Measurements from ENCODE around the gene TMEM232. TPM values are rescaled to one million over a fixed set of nuclear protein-coding genes. Genes with fewer than 3 reads are reported as not detected.

Gene TMEM232
- total RNA-seq, 2 experiments from 2014 or later = 0.30 to 1.2 TPM

DNA sequence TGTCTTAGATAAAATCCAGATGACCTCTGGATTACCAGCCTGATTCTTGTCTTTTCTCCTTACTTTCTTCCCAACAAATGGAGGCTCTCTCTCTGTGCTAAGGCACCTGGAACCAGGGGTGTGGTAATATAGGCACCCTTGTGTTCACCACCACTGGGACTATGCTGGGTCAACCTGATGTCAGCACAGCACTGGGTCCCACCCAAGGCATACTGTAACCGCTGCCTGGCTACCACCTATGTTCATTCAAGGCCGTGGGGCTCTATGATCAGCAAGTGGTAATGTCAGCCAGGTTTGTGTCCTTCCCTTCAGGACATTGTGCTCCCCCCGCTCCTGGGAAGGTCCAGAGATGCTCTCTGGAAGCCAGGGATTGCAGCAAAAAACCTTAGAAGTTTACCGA lies 283.6 kb downstream of the TMEM232 start:
- intact Hi-C loops (cut with DNase I, micrococcal nuclease) = loop anchor here (5.0 to 10.0 kb wide), 2 partner anchors 144 to 182 kb away; no protein-coding TSS in a partner anchor
- Mint-ChIP-seq H3K4me3 (no peak overlapping the region), H3K27me3 (peaks cover 2% of the 10 kb centered on the region), H3K9me3 (ENCODE audit: low read depth) (no peaks in the 10 kb centered on the region), H3K27ac (no peak overlapping the region), H3K36me3 (ENCODE audit: low read depth) (no peaks in the 10 kb centered on the region), H3K4me1 (no peaks in the 10 kb centered on the region)
- ChIA-PET POLR2A (no interaction called here), CTCF (no interaction called here)
- ATAC-seq (no peak), DNase-seq (no peak)

DNA sequence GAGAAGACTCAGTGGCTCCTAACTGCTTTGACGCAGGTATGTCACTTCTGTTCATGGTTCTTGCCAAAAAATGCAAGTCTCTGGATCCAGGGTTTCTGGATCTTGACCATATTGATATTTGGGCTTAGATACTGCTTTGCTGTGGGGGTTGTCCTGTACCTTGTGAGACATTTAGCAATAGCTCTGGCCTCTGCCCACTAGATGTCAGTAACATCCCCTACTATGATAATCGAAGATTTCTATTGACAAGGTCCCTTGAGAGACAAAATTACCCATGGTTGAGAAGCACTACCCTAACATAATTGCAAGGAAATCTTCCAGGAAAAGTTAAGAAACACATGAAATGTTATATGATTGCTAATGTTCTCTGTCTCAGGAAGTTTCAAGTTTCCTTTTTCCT lies 285.4 kb downstream of the TMEM232 start:
- no peak overlapping the region for H3K4me3 Mint-ChIP-seq
- H3K27me3 Mint-ChIP-seq = peaks cover 4% of the 10 kb centered on the region
- POLR2A ChIA-PET = no interaction called here
- no peaks in the 10 kb centered on the region for H3K4me1 Mint-ChIP-seq
- H3K27ac Mint-ChIP-seq = no peak overlapping the region
- intact Hi-C loops (cut with DNase I, micrococcal nuclease) = loop anchor here (1.0 to 10.0 kb wide), 3 partner anchors 146 to 184 kb away; no protein-coding TSS in a partner anchor
- ATAC-seq (no peak), DNase-seq (peak; percentile 11)
- H3K36me3 Mint-ChIP-seq (ENCODE audit: low read depth) = no peaks in the 10 kb centered on the region
- CTCF ChIA-PET = interaction anchor here (1.3 to 1.6 kb wide), 2 partner anchors 149 to 185 kb away, joined by 3 to 4 read pairs; no protein-coding TSS in a partner anchor
- H3K9me3 Mint-ChIP-seq (ENCODE audit: low read depth) = no peaks in the 10 kb centered on the region

DNA sequence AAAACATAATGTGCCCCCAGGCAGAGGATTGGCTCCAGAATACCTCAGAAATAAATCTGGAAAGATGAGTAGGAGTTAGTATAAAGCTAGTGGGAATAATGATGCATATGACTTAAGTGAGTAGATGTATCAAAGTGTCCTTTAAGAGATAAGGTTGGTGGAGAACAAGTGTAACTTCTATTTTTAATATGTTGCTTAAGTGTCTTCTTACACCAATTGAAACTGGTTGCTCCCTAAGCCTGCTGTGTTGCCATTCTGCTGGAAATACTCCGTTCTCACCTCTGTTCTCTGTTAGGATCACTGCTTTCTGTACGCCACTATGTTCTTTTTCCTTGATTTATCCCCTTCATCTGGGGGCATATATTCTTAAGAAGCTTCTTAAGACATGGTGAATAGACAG lies 286.4 kb downstream of the TMEM232 start:
- peaks cover 4% of the 10 kb centered on the region for H3K27me3 Mint-ChIP-seq
- POLR2A ChIA-PET = no interaction called here
- DNase-seq (no peak), ATAC-seq (no peak)
- no peaks in the 10 kb centered on the region for H3K4me1 Mint-ChIP-seq
- CTCF ChIA-PET = interaction anchor here (1.3 to 1.6 kb wide), 2 partner anchors 150 to 186 kb away, joined by 3 to 4 read pairs; no protein-coding TSS in a partner anchor
- H3K9me3 Mint-ChIP-seq (ENCODE audit: low read depth) = no peaks in the 10 kb centered on the region
- intact Hi-C loops (cut with DNase I, micrococcal nuclease) = loop anchor here (5.0 to 10.0 kb wide), 2 partner anchors 147 to 185 kb away; no protein-coding TSS in a partner anchor
- no peaks in the 10 kb centered on the region for H3K36me3 Mint-ChIP-seq (ENCODE audit: low read depth)
- no peak overlapping the region for H3K27ac Mint-ChIP-seq
- no peak overlapping the region for H3K4me3 Mint-ChIP-seq

DNA sequence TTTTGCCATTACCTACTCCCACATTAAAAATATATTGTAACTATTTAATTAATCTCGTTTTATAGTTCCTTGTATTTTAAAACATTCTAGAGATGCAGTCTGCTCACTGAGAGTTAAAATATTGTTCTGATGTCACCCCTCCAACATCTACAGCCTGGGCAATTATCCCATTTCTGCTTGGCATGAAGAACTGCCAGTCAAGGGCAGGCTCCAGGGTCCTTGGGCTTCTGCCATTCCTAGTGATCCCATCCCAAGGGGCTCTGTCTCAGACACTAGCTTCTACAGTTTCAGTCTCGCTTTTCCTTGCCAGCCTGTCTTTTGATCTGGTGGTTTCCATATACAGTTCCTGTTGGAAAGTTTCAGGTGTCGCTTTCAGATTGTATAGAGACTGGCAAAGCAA lies 287.2 kb downstream of the TMEM232 start:
- CTCF ChIA-PET = no interaction called here
- H3K27ac Mint-ChIP-seq = no peak overlapping the region
- no peaks in the 10 kb centered on the region for H3K9me3 Mint-ChIP-seq (ENCODE audit: low read depth)
- H3K4me1 Mint-ChIP-seq = no peaks in the 10 kb centered on the region
- H3K36me3 Mint-ChIP-seq (ENCODE audit: low read depth) = no peaks in the 10 kb centered on the region
- H3K4me3 Mint-ChIP-seq = no peak overlapping the region
- intact Hi-C loops (cut with DNase I, micrococcal nuclease) = no loop called here
- peaks cover 2% of the 10 kb centered on the region for H3K27me3 Mint-ChIP-seq
- POLR2A ChIA-PET = no interaction called here
- DNase-seq (no peak), ATAC-seq (no peak)

DNA sequence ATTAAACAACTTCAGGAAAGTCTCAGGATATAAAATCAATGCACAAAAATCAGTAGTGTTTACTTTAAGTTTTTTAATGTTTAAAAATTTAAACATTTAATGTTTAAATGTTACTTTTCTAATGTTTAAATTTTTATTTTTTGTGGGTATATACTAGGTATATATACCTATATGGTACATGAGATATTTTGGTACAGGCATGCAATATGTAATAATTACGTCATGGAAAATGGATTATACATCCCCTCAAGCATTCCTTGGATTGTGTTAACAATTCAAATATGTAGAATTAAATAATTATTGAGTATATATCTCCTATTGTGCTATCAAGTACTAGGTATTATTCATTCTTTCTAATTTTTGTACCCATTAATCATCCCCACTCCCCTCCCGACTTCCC lies 291.3 kb downstream of the TMEM232 start:
- H3K4me1 Mint-ChIP-seq = no peaks in the 10 kb centered on the region
- H3K36me3 Mint-ChIP-seq (ENCODE audit: low read depth) = no peaks in the 10 kb centered on the region
- no peaks in the 10 kb centered on the region for H3K9me3 Mint-ChIP-seq (ENCODE audit: low read depth)
- intact Hi-C loops (cut with DNase I, micrococcal nuclease) = no loop called here
- H3K27me3 Mint-ChIP-seq = peaks cover 6% of the 10 kb centered on the region
- ChIA-PET POLR2A (no interaction called here), CTCF (no interaction called here)
- no peak overlapping the region for H3K4me3 Mint-ChIP-seq
- H3K27ac Mint-ChIP-seq = no peak overlapping the region
- no peak for ATAC-seq
- no peak for DNase-seq

DNA sequence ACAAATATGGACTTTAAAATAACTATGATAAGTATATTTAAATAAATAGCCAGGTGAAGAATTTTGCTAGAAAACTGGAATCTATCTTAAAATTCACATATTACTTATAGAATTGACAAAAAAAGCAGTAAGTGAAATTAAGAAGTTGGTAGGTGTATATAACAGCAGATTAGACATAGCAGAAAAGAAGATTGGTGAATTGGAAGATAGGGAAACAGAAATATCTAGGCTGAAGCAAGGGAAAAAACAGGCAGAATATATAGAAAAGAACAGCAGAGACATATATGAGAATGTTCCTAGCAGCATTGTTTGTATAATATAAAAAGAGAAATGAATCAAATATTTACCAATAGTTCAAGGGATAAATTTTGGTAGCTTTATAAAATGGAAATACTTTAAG lies 294.9 kb downstream of the TMEM232 start:
- CTCF ChIA-PET = interaction anchor here (1.0 kb wide), 1 partner anchor 15 kb away, joined by 3 read pairs; no protein-coding TSS in a partner anchor

DNA sequence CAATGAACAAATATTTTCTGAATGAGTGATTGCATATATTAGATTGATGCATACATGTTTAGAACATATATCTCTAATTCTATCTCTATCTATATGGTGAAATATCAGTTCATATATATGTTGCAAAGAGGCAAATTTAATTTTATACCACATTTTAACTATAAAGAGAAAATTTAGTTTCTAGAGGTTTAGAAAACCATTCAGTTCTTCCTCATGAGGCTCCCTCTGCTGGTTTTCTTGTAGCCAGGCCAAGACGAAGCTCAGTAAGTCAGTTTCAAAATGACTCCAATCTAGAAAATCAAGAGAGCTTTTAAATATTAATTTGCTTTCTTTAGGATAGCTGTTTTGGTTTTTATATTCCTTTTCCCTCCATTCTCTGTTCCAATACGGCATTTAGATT lies 312.1 kb downstream of the TMEM232 start:
- CTCF ChIA-PET = interaction anchor here (0.7 to 1.2 kb wide), 4 partner anchors 16 to 557 kb away, joined by 3 to 4 read pairs (median 3); no protein-coding TSS in a partner anchor
- no peak overlapping the region for H3K4me3 Mint-ChIP-seq
- DNase-seq (peak; percentile 7), ATAC-seq (no peak)
- H3K4me1 Mint-ChIP-seq = peaks cover 5% of the 10 kb centered on the region
- POLR2A ChIA-PET = no interaction called here
- H3K9me3 Mint-ChIP-seq (ENCODE audit: low read depth) = no peaks in the 10 kb centered on the region
- intact Hi-C loops (cut with DNase I, micrococcal nuclease) = loop anchor here in 1 of 2 experiments (10.0 kb wide), 2 partner anchors 540 to 720 kb away; no protein-coding TSS in a partner anchor
- H3K36me3 Mint-ChIP-seq (ENCODE audit: low read depth) = no peaks in the 10 kb centered on the region
- no peaks in the 10 kb centered on the region for H3K27me3 Mint-ChIP-seq
- H3K27ac Mint-ChIP-seq = no peak overlapping the region

More for the DNA sequence above, 294.9 kb downstream of the TMEM232 start:
- no peaks in the 10 kb centered on the region for H3K36me3 Mint-ChIP-seq (ENCODE audit: low read depth)
- no peak overlapping the region for H3K27ac Mint-ChIP-seq
- H3K4me1 Mint-ChIP-seq = no peaks in the 10 kb centered on the region
- POLR2A ChIA-PET = interaction anchor here (0.6 kb wide), 1 partner anchor 116 kb away, joined by 4 read pairs; no protein-coding TSS in a partner anchor
- no peak overlapping the region for H3K4me3 Mint-ChIP-seq
- H3K9me3 Mint-ChIP-seq (ENCODE audit: low read depth) = no peaks in the 10 kb centered on the region
- intact Hi-C loops (cut with DNase I, micrococcal nuclease) = no loop called here
- no peak for ATAC-seq
- H3K27me3 Mint-ChIP-seq = peaks cover 8% of the 10 kb centered on the region
- no peak for DNase-seq

DNA sequence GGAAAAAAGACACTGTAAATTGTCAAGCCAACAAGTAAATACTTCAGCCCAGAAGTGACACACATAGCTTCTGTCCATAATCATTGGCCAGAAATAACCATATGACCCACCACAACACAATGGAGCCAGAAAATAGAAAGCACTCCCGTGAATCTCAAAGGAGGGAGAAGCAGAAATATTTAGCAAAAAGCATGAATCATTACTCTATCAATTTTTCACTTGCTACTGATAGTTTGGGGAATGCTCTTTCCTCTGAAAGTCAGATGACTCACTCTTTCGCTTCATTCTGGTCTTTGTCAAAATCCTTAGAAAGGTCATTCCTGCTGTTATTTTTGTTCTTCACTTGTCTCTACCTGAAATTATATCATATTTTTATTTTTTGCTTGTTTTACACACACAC lies 312.6 kb downstream of the TMEM232 start:
- no peaks in the 10 kb centered on the region for H3K27me3 Mint-ChIP-seq
- H3K4me1 Mint-ChIP-seq = peaks cover 5% of the 10 kb centered on the region
- ATAC-seq (no peak), DNase-seq (no peak)
- intact Hi-C loops (cut with DNase I, micrococcal nuclease) = loop anchor here in 1 of 2 experiments (10.0 kb wide), 2 partner anchors 539 to 719 kb away; no protein-coding TSS in a partner anchor
- no peaks in the 10 kb centered on the region for H3K9me3 Mint-ChIP-seq (ENCODE audit: low read depth)
- CTCF ChIA-PET = interaction anchor here (1.0 to 1.2 kb wide), 2 partner anchors 16 to 82 kb away, joined by 3 to 4 read pairs; no protein-coding TSS in a partner anchor
- H3K27ac Mint-ChIP-seq = no peak overlapping the region
- no peak overlapping the region for H3K4me3 Mint-ChIP-seq
- H3K36me3 Mint-ChIP-seq (ENCODE audit: low read depth) = no peaks in the 10 kb centered on the region
- POLR2A ChIA-PET = no interaction called here

DNA sequence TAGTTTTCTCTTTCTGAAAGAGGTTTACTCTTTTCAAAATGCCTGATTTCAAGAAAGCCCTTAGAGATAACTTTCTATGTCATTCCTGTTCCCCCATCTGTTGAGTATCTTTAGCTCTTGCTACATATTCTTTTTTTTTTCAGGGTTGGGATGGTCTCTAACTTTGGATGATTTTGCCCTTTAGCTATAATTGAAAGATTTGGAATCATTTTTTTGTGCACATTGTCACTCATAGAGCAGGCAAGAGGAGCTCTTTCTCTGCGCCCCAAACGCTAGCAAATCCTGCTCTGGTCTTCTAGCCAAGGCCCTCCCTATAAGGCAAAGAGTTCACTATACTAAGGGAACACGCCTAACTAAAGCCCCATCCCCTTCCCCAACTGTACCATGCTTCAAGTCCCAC lies 316.9 kb downstream of the TMEM232 start:
- no peak for ATAC-seq
- DNase-seq = no peak
- Mint-ChIP-seq H3K27me3 (no peaks in the 10 kb centered on the region), H3K4me3 (no peak overlapping the region), H3K27ac (no peak overlapping the region), H3K4me1 (peaks cover under 1% of the 10 kb centered on the region), H3K9me3 (ENCODE audit: low read depth) (no peaks in the 10 kb centered on the region), H3K36me3 (ENCODE audit: low read depth) (no peaks in the 10 kb centered on the region)
- ChIA-PET POLR2A (no interaction called here), CTCF (interaction anchor here (0.6 kb wide), 1 partner anchor 614 kb away, joined by 3 read pairs; no protein-coding TSS in a partner anchor)
- intact Hi-C loops (cut with DNase I, micrococcal nuclease) = no loop called here

DNA sequence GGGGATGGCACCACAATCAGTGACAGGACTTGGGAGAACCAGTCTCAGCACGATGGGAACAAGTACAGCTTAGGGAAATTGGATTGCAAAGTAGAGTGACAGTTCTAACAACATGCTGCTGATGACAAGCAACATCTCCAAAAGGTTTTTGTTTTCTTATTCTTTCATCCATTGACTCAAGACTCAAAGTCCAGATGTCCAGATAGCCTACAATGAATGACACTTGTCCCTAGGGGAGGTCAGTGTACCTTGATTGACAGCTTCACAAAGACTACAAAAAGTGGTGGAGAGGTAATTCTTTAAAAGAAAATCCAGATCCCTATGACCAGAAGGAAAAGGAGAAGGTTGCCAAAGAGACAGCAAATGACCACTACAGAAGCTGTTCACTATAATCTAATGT lies 323.9 kb downstream of the TMEM232 start:
- CTCF ChIA-PET = no interaction called here
- DNase-seq (no peak), ATAC-seq (no peak)
- H3K9me3 Mint-ChIP-seq (ENCODE audit: low read depth) = no peaks in the 10 kb centered on the region
- peaks cover 5% of the 10 kb centered on the region for H3K27me3 Mint-ChIP-seq
- no peak overlapping the region for H3K27ac Mint-ChIP-seq
- H3K36me3 Mint-ChIP-seq (ENCODE audit: low read depth) = no peaks in the 10 kb centered on the region
- H3K4me3 Mint-ChIP-seq = no peak overlapping the region
- H3K4me1 Mint-ChIP-seq = no peaks in the 10 kb centered on the region
- intact Hi-C loops (cut with DNase I, micrococcal nuclease) = no loop called here
- POLR2A ChIA-PET = no interaction called here

DNA sequence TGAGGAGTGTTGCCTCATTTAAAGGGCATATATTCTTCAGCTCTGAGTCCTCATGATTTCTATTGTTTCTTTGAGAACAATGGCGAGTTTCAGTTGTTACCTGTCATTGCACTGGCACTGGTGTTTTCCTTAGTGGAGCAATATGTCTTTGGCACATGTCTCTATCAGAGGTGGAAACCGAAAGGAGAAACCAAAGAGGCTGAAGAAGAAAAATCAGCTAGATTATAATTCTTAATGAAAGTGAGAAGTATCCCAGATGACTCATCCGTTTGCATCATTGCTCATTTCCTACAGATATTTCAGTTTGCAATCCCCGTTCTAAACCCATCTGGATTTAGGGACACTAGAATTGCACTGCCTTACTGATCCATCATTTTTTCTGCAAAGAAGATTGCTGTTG lies 324.6 kb downstream of the TMEM232 start:
- H3K36me3 Mint-ChIP-seq (ENCODE audit: low read depth) = no peaks in the 10 kb centered on the region
- no peak overlapping the region for H3K27ac Mint-ChIP-seq
- CTCF ChIA-PET = interaction anchor here (0.8 kb wide), 1 partner anchor 444 kb away, joined by 3 read pairs; no protein-coding TSS in a partner anchor
- ATAC-seq (no peak), DNase-seq (no peak)
- no peaks in the 10 kb centered on the region for H3K9me3 Mint-ChIP-seq (ENCODE audit: low read depth)
- H3K27me3 Mint-ChIP-seq = peaks cover 5% of the 10 kb centered on the region
- POLR2A ChIA-PET = no interaction called here
- intact Hi-C loops (cut with DNase I, micrococcal nuclease) = no loop called here
- H3K4me1 Mint-ChIP-seq = no peaks in the 10 kb centered on the region
- no peak overlapping the region for H3K4me3 Mint-ChIP-seq

DNA sequence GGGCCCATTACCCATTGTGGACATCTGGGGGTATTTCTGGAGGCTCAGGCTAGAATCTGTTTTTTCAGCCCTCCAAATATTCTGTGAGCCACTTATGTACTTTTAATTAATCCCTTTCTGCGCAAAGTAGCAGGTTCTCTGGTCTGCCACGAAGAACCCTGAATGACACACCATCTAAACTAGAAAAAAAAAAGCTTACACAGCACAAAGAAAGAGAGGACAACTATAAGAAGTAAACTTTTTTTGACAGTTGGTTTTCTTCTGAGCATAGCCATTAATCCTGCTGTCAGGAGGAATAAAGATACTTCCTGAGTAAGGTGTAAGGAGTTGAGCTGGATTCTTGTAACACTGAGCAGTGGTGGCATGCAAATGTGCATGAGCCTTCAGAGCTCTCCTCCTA lies 327.5 kb downstream of the TMEM232 start:
- Mint-ChIP-seq H3K4me1 (no peaks in the 10 kb centered on the region), H3K9me3 (ENCODE audit: low read depth) (no peaks in the 10 kb centered on the region), H3K4me3 (no peak overlapping the region), H3K27ac (no peak overlapping the region), H3K36me3 (ENCODE audit: low read depth) (no peaks in the 10 kb centered on the region), H3K27me3 (peaks cover 5% of the 10 kb centered on the region)
- no peak for ATAC-seq
- intact Hi-C loops (cut with DNase I, micrococcal nuclease) = no loop called here
- DNase-seq = no peak
- POLR2A ChIA-PET = no interaction called here
- CTCF ChIA-PET = no interaction called here
